ENCODE data around the gene EEF1A1.

The EEF1A1 gene

DNA sequence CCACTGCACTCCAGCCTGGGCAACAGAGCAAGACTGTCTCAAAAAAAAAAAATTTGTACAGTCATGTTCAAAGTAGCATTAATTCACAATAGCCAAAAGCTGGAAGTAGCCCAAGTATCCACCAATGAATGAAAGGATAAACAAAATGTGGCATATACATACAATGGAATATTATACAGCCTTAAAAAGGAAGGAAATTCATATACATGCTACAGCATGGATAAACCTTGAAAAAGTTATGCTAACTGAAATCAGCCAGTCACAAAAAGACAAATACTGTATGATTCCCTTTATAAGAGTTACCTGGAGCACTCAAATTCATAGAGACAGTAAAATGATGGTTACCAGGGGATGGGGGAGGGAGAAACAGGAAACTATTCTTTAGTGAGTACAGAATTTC is 15.7 kb downstream of the EEF1A1 start:
- no peak for DNase-seq (ENCODE audit: low spot score)

DNA sequence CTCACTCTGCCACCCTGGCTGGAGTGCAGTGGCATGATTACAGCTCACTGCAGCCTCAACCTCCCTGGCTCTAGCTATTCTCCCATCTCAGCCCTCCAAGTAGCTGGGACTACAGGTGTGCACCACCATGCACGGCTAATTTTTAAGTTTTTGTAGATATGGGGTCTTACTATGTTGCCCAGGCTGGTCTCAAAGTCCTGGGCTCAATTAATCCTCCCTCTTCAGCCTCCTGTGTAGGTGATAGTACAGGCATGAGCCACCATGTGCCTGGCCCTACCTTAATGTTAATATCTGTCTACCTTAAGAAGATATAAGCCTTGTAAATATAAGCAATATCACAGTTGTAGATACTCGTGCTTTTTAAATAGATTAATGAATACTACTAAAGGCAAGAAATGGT is 16.7 kb downstream of the EEF1A1 start:
- no peak for DNase-seq (ENCODE audit: low spot score)

GRCh38 chr6:73503027-73503772 is 17.6 kb downstream of the EEF1A1 start:
- DNase-seq (ENCODE audit: low spot score), result no peak

DNA sequence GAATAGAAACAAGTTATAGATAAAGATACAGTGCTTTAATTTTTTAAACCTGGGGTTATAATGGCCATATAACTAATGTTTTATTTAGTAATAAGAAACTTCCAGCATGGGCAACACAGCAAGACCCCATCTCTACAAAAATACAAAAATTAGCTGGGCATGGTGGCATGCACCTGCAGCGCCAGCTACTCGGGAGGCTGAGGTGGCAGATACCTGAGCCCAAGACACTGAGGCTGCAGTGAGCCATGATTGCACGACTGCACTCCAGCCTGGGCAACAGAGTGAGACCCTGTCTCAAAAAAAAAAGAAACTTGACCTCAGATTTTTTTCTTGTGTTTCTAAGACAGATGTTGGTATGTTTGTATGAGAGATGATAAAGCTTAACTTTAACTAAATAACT is 22.9 kb downstream of the EEF1A1 start:
- DNase-seq (ENCODE audit: low spot score), result no peak

- DNase-seq (ENCODE audit: low spot score), result no peak
Measured at GRCh38 chr6:73491377-73491776, 29.5 kb downstream of the EEF1A1 start.

DNA sequence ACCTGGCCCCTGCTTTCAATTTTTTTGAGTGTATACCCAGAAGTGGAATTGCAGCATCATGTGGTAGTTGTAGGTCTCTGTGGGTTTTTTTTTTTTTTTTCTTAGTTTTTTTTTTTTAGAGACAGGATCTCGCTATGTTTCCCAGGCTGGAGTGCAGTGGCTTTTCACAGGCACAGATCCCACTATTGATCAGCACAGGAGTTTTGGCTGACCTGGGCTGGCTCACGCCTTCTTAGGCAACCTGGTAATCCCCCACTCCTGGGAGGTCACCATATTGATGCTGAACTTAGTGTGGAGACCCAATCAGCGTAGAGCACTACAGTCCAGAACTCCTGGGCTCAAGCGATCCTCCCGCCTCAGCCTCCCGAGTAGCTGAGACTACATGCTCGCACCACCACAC is 33.4 kb downstream of the EEF1A1 start:
- DNase-seq (ENCODE audit: low spot score), result no peak

DNA sequence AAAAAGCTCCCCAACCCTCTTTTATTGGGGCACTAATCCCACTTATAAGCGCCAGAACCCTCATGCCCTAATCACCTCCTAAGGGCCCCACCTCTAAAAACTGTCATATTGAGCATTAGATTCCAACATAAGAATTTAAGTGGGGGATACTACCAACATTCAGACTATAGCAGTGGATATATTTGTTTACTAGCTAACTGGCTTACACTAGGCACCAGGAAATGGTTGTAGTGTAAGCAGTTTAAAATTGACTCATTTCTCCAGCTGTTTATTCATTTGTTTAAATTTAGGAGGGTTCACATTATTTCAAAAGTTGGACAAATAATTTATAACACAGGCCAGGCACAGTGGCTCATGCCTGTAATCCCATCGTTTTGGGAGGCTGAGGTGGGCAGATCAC is 36.4 kb downstream of the EEF1A1 start:
- no peak for DNase-seq (ENCODE audit: low spot score)

DNA sequence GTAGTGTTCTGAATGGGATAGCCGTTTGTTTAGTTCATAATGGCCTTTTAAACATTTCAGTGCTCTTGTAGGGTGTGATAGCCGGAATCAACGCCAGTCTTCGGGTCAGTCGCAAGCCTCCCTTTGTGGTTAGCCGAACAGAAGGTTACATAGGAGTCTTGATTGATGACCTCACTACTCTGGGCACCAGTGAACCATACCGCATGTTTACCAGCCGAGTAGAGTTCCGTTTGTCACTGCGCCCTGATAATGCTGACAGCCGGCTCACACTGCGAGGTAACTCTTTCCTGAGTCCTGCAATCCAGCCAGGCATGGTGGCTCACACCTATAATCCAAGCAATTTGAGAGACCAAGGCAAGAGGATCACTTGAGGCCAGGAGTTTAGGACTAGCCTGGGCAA is 38.9 kb downstream of the EEF1A1 start:
- no peak for DNase-seq (ENCODE audit: low spot score)

DNA sequence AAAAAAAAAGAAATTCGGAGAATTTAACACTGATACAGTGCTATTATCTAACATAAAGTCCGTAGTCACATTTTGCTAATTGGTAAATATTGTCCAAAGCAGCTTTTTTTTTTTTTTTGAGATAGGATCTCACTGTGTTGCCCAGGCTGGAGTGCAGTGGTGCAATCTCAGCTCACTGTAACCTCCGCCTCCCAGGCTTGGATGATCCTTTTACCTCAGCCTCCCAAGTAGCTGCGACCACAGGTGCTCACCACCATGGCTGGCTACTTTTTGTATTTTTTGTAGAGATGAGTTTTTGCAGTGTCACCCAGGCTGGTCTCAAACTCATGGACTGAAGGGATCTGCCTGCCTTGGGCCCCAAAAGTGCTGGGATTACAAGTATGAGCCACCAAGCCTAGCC is 43.4 kb downstream of the EEF1A1 start:
- DNase-seq (ENCODE audit: low spot score), result no peak

DNA sequence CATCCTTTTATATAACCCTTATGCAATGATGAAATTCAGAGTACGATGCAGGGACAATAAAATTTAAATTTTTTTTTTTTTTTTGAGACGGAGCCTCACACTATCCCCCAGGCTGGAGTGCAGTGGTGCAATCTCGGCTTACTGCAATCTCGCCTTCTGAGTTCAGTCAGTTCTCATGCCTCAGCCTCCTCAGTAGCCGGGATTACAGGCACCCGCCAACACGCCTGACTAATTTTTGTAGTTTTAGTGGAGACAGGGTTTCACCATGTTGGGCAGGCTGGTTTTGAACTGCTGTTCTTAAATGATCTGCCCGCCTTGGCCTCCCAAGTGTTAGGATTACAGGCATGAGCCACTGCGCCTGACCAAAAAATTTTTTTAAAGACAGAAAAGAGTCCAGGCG is 44.1 kb downstream of the EEF1A1 start:
- DNase-seq (ENCODE audit: low spot score), result no peak

GRCh38 chr6:73471686-73472290 is 49.0 kb downstream of the EEF1A1 start:
- no peak for DNase-seq (ENCODE audit: low spot score)
